OCI-LY3 (cell line): Measurements from ENCODE around the gene PRR18.

ENCODE experiments used
- H2AFZ ChIP-seq: fragments of 200-600, 300-600 bp; shearing (Covaris generic); 2 replicates; pipeline ENCODE4 v1.6.0; 2014; ENCODE audit warnings: antibody characterized with exemption, low read depth, low read length
- H3K27ac ChIP-seq: fragments of 200-600, 300-600 bp; sonication (generic); 2 replicates; pipeline ENCODE4 v1.5.1; 2014; ENCODE audit warnings: mild to moderate bottlenecking, low read length, moderate library complexity, mixed read lengths
- H3K27me3 ChIP-seq: fragments of 200-600, 300-600 bp; sonication (generic); 2 replicates; pipeline ENCODE4 v1.6.1; 2014; ENCODE audit warnings: low read depth, low read length, mixed read lengths
- H3K36me3 ChIP-seq: fragments of 200-600, 300-600 bp; sonication (generic); replicated peaks from 2 replicates; pipeline ENCODE3; 2014; ENCODE audit warnings: low read depth, low read length, mixed read lengths
- H3K4me1 ChIP-seq: fragments of 300-600, 200-600 bp; sonication (generic); 2 replicates; pipeline ENCODE4 v1.6.1; 2014; ENCODE audit warnings: low read length, mixed read lengths
- H3K4me2 ChIP-seq: fragments of 200-600, 300-600 bp; sonication (generic); 2 replicates; pipeline ENCODE4 v1.6.1; 2014; ENCODE audit warnings: low read length, mixed read lengths
- H3K4me3 ChIP-seq: fragments of 300-600, 200-600 bp; sonication (generic); 2 replicates; pipeline ENCODE4 v1.5.1; 2014; ENCODE audit warnings: antibody characterized with exemption, mild to moderate bottlenecking, low read length, moderate library complexity
- H3K79me2 ChIP-seq: fragments of 300-600, 200-600 bp; shearing (Covaris generic); 2 replicates; pipeline ENCODE4 v1.6.1; 2014; ENCODE audit warnings: mild to moderate bottlenecking, low read length, mixed read lengths
- H3K9ac ChIP-seq: fragments of 300-600, 200-600 bp; shearing (Covaris generic); 2 replicates; pipeline ENCODE4 v1.6.0; 2014; ENCODE audit warnings: mild to moderate bottlenecking, low read length, moderate library complexity
- H3K9me3 ChIP-seq: fragments of 200-600, 300-600 bp; shearing (Covaris generic); 2 replicates; pipeline ENCODE4 v1.6.1; 2014; ENCODE audit warnings: low read length, mixed read lengths; ENCODE audit not compliant: insufficient read depth
- H4K20me1 ChIP-seq: fragments of 200-600, 300-600 bp; sonication (generic); 2 replicates; pipeline ENCODE4 v1.6.1; 2016; ENCODE audit warnings: low read length, mixed read lengths; ENCODE audit not compliant: insufficient read depth
- EZH2phosphoT487 ChIP-seq: fragments of 200-600 bp; shearing (Covaris generic); IDR thresholded peaks from 2 replicates; pipeline ENCODE4 v1.6.1; 2018; ENCODE audit warnings: antibody characterized with exemption, mixed run types, low read depth
- TF ChIP-seq, protein P1 (sequence below): fragments of 200-600, 300-600 bp; sonication (generic); IDR thresholded peaks from 2 replicates; pipeline ENCODE4 v1.5.1; 2014; ENCODE audit warnings: antibody characterized with exemption, low read length, low read depth

The PRR18 gene

DNA sequence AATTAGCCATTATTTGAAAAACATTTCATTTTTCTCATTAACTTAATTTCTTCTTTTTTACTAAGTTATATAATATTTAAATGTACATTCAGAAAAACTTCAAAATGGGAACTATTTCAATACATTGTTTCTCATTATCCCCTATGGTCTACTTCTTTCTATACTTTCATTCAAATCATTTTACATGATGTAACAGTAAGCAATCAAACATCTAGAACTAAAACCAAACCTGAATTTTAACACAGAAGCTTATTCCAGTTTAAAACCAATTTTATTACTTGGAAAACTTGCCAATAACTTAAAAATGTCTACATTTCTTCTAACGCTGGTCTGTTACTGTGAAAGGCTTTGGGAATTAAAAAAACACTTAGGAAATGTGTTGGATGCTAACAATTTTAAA, 4.6 kb upstream of the PRR18 start:
- Histone ChIP-seq H3K4me2 (no peak overlapping the region), H3K27ac (no peak overlapping the region), H3K9me3 (no peaks in the 10 kb centered on the region), H4K20me1 (no peaks in the 10 kb centered on the region), H3K79me2 (no peaks in the 10 kb centered on the region), H3K4me3 (no peak overlapping the region), H3K27me3 (no peaks in the 10 kb centered on the region), H3K36me3 (no peaks in the 10 kb centered on the region), H2AFZ (no peak overlapping the region), H3K9ac (no peak overlapping the region), H3K4me1 (no peaks in the 10 kb centered on the region)
- TF ChIP-seq, protein P1, sequence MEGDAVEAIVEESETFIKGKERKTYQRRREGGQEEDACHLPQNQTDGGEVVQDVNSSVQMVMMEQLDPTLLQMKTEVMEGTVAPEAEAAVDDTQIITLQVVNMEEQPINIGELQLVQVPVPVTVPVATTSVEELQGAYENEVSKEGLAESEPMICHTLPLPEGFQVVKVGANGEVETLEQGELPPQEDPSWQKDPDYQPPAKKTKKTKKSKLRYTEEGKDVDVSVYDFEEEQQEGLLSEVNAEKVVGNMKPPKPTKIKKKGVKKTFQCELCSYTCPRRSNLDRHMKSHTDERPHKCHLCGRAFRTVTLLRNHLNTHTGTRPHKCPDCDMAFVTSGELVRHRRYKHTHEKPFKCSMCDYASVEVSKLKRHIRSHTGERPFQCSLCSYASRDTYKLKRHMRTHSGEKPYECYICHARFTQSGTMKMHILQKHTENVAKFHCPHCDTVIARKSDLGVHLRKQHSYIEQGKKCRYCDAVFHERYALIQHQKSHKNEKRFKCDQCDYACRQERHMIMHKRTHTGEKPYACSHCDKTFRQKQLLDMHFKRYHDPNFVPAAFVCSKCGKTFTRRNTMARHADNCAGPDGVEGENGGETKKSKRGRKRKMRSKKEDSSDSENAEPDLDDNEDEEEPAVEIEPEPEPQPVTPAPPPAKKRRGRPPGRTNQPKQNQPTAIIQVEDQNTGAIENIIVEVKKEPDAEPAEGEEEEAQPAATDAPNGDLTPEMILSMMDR: no peak
- no peak for TF ChIP-seq EZH2phosphoT487

DNA sequence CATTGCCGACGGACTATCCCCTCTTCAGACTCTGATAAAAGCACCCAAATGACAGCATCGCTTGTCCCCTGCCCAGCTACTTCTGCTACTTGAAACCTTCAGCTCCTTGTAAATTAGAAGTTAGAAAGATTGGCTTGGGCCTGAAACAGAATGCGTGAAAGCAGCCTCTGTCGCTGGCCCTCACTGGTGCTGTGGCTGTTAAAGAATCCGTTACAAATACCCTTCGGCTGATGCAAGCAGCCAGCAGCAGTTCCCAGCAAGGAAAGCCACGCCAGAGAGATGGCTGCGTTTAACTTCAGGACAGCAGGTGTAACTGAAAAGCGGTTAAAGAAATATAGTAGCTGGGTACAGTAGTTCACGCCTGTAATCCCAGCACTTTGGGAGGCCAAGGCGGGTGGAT, 2.4 kb upstream of the PRR18 start:
- Histone ChIP-seq H3K9me3 (no peaks in the 10 kb centered on the region), H3K4me3 (no peak overlapping the region), H2AFZ (no peak overlapping the region), H3K4me1 (no peaks in the 10 kb centered on the region), H3K79me2 (no peaks in the 10 kb centered on the region), H3K27me3 (no peaks in the 10 kb centered on the region), H4K20me1 (no peaks in the 10 kb centered on the region), H3K27ac (no peak overlapping the region), H3K9ac (no peak overlapping the region), H3K36me3 (no peaks in the 10 kb centered on the region), H3K4me2 (no peak overlapping the region)
- TF ChIP-seq EZH2phosphoT487: no peak

DNA sequence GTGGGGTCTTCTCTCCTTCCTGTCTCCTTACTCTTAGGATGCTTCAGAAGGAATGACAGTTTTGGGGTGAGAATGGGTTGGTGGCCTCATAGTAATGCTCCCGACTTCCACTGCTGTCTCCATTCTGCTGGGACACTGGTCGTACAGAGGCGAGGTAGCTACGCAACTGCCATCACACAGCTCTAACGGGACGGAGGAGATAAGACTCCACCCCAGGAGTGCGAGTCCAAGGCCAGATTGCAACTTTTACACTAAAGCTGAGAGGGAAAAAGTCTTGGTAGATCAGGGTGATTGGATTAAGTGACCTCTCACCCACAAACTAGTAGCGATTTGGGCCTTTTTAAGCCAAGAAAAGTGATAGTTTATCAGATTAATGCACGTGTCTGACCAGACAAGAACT, 1.8 kb upstream of the PRR18 start:
- Histone ChIP-seq H3K9ac (no peak overlapping the region), H3K9me3 (no peaks in the 10 kb centered on the region), H3K27me3 (no peaks in the 10 kb centered on the region)

DNA sequence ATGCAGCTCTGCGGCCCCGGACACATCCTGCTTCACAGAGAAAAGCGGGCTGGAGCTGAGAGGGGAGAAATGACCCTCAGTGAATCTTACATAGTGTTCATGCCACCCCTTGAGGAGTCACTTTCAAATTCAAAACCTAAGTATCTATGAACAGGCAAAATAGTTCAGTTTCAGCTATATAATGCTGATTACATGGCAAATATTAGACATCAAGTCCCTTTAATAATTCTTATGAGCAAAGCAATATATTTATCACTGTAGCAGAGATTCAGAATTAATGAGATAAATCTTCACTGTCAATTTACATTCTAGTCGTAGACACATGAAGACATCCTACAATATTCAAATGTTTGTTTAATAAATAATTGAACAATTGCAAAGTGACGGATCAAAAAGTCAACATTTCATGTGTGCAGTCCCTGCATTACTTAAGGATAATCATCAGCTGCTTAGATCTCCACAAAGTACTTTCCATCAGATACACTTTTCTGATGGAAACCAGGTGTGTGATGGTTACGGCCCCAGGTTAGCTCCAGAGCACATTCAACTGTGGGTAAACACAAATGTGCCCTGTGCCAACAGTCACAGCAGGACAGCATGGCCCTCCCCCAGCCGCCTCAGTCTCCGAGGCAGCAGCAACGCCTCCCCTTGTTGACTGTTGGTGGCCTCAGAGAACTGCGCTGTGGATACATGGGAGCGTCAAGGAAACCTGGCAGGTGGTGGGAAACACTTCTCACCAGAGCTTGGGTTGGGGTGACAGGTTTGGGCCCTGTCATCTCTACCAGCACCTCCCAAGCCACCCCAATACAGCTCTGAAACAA, 787 bp upstream of the PRR18 start:
- Histone ChIP-seq H3K27me3 (no peaks in the 10 kb centered on the region), H3K36me3 (no peaks in the 10 kb centered on the region), H3K4me2 (peak overlapping the region; percentile 34; the same call in 1 of the 2 replicates), H3K27ac (no peak overlapping the region), H3K9ac (no peak overlapping the region), H4K20me1 (no peaks in the 10 kb centered on the region), H3K79me2 (no peaks in the 10 kb centered on the region), H3K4me1 (no peaks in the 10 kb centered on the region), H3K9me3 (no peaks in the 10 kb centered on the region), H2AFZ (no peak overlapping the region), H3K4me3 (peak overlapping the region; percentile 49; the same call in 1 of the 2 replicates)
- TF ChIP-seq, protein P1: no peak
- no peak for TF ChIP-seq EZH2phosphoT487

More for the DNA sequence above, 1.8 kb upstream of the PRR18 start:
- Histone ChIP-seq H3K4me1 (no peaks in the 10 kb centered on the region), H3K4me2 (no peak overlapping the region), H4K20me1 (no peaks in the 10 kb centered on the region), H2AFZ (no peak overlapping the region), H3K79me2 (no peaks in the 10 kb centered on the region), H3K4me3 (no peak overlapping the region), H3K27ac (no peak overlapping the region), H3K36me3 (no peaks in the 10 kb centered on the region)
- TF ChIP-seq, protein P1: no peak
- TF ChIP-seq EZH2phosphoT487: no peak
